Hippocampal formation (tissue), 2 donors: Measurements from ENCODE around the gene ITIH3.

Source experiments
- DNase-seq, 2 donors: peaks; one replicate each; lab custom pipeline; 2025; lab: John Stamatoyannopoulos, UW

ITIH3 gene

GRCh38 chr3:52827441-52827840 lies 32.8 kb downstream of the ITIH3 start:
- no peak for DNase-seq

GRCh38 chr3:52827866-52828376 lies 33.3 kb downstream of the ITIH3 start:
- DNase-seq = no peak

GRCh38 chr3:52829482-52829881 lies 34.9 kb downstream of the ITIH3 start:
- no peak for DNase-seq

- no peak for DNase-seq
Measured at GRCh38 chr3:52829906-52830463, 35.4 kb downstream of the ITIH3 start.

GRCh38 chr3:52830535-52831258 lies 36.1 kb downstream of the ITIH3 start, which contains the start of gene ITIH4:
TSS of gene ITIH4 (minus strand) at chr3:52830672. CDS start at chr3:52830642, 30 bp downstream.
- DNase-seq = no peak

- no peak for DNase-seq
Measured at GRCh38 chr3:52831500-52832301, 37.1 kb downstream of the ITIH3 start.

GRCh38 chr3:52833202-52833601 lies 38.6 kb downstream of the ITIH3 start:
- no peak for DNase-seq

GRCh38 chr3:52834871-52835501 lies 40.4 kb downstream of the ITIH3 start, which contains the start of gene MUSTN1:
TSS of gene MUSTN1 (minus strand) at chr3:52835019. CDS start at chr3:52834948, 71 bp downstream.
- no peak for DNase-seq

- DNase-seq = no peak
Measured at GRCh38 chr3:52835766-52836470, 41.3 kb downstream of the ITIH3 start.

GRCh38 chr3:52836471-52836845 lies 41.9 kb downstream of the ITIH3 start:
- no peak for DNase-seq

GRCh38 chr3:52836986-52837385 lies 42.4 kb downstream of the ITIH3 start:
- no peak for DNase-seq

- DNase-seq = no peak
Measured at GRCh38 chr3:52838561-52839267, 44.1 kb downstream of the ITIH3 start.

GRCh38 chr3:52839268-52839575 lies 44.6 kb downstream of the ITIH3 start:
- DNase-seq = no peak

GRCh38 chr3:52839892-52840545 lies 45.4 kb downstream of the ITIH3 start:
- no peak for DNase-seq

- no peak for DNase-seq
Measured at GRCh38 chr3:52841211-52841980, 46.8 kb downstream of the ITIH3 start.

- DNase-seq = no peak
Measured at GRCh38 chr3:52841981-52842340, 47.4 kb downstream of the ITIH3 start.

- no peak for DNase-seq
Measured at GRCh38 chr3:52842424-52842823, 47.8 kb downstream of the ITIH3 start.

GRCh38 chr3:52843108-52843865 lies 48.7 kb downstream of the ITIH3 start:
- DNase-seq = no peak

- DNase-seq = no peak
Measured at GRCh38 chr3:52843881-52844280, 49.3 kb downstream of the ITIH3 start.
